ENCODE measurements around the gene CENPH.

DNA sequence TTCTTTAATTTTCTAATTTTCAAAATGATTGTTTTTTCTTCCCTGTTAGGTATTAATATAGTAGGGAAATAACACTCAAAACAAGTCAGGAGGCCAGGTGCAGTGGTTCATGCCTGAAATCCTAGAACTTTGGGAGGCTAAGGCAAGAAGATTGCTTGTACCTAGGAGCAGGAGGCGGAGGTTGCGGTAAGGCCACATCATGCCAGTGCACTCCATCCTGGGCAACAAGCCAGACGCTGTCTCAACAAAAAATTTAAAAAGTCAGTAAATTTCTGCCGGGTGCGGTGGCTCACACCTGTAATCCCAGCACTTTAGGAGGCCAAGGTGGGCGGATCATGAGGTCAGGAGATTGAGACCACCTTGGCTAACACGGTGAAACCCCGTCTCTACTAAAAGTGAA, 35.1 kb downstream of the CENPH start:
- TF ChIP-seq, protein P1, sequence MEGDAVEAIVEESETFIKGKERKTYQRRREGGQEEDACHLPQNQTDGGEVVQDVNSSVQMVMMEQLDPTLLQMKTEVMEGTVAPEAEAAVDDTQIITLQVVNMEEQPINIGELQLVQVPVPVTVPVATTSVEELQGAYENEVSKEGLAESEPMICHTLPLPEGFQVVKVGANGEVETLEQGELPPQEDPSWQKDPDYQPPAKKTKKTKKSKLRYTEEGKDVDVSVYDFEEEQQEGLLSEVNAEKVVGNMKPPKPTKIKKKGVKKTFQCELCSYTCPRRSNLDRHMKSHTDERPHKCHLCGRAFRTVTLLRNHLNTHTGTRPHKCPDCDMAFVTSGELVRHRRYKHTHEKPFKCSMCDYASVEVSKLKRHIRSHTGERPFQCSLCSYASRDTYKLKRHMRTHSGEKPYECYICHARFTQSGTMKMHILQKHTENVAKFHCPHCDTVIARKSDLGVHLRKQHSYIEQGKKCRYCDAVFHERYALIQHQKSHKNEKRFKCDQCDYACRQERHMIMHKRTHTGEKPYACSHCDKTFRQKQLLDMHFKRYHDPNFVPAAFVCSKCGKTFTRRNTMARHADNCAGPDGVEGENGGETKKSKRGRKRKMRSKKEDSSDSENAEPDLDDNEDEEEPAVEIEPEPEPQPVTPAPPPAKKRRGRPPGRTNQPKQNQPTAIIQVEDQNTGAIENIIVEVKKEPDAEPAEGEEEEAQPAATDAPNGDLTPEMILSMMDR (IDR thresholded peaks at IDR 0.05; ENCODE audit: insufficient read depth, low read depth, low read length) = no peak
- no peak for TF ChIP-seq EZH2 (IDR thresholded peaks at IDR 0.05; ENCODE audit: insufficient read depth, low read length)
